ENCODE measurements around the gene KLHDC7A.
A peak's percentile ranks its signal among the peaks of the same experiment; 100 is the strongest.

Gene KLHDC7A

DNA sequence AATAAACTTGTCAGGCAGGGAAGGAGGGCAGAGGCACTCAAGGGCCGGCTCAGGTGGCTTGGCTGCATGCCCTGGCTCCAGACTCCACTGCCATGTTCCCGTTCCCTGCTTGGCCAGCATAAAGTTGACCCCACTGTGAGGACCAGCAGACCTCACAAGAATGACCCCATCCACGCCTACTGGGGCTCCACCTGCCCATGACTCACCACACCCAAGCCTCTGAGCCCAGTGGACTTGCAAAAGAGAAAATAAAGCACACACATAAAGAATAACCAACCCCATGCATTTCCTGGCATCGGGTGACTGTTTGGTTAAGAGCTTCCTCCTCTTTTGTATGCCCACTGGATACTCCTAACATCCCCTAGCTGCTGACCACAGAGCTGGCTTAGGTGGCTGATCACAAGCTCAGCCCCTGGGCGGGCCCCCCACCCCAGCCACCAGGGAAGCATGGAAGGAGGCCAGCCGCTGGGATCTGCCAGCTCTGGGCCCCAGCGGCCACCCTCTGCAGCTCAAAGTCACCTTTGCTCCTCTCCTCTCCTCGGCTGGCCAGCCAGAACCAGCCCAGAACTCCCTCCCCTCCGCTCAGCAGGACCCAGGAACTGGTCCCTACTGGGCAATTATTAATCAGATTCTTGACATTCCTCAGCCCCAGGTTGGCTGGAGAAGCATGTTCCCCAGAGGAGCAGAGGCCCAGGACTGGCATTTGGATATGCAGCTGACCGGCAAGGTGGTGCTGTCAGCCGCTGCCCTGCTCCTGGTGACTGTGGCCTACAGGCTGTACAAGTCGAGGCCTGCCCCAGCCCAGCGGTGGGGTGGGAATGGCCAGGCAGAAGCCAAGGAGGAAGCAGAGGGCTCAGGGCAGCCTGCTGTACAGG is at the start of gene KLHDC7A:
Gene KLHDC7A, plus strand, starts transcription at position 616 of the 875 bp plus-strand sequence. Its CDS starts 52 bp downstream, at position 668.
- TF ChIP-seq, protein P1, sequence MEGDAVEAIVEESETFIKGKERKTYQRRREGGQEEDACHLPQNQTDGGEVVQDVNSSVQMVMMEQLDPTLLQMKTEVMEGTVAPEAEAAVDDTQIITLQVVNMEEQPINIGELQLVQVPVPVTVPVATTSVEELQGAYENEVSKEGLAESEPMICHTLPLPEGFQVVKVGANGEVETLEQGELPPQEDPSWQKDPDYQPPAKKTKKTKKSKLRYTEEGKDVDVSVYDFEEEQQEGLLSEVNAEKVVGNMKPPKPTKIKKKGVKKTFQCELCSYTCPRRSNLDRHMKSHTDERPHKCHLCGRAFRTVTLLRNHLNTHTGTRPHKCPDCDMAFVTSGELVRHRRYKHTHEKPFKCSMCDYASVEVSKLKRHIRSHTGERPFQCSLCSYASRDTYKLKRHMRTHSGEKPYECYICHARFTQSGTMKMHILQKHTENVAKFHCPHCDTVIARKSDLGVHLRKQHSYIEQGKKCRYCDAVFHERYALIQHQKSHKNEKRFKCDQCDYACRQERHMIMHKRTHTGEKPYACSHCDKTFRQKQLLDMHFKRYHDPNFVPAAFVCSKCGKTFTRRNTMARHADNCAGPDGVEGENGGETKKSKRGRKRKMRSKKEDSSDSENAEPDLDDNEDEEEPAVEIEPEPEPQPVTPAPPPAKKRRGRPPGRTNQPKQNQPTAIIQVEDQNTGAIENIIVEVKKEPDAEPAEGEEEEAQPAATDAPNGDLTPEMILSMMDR (IDR thresholded peaks at IDR 0.05; ENCODE audit: unreplicated experiment in 3 of 3): no peak
- H3K27me3 Mint-ChIP-seq (ENCODE audit: low read depth): peaks cover 31% of the 10 kb centered on the region
- no peaks in the 10 kb centered on the region for H3K9me3 Mint-ChIP-seq
- H3K4me1 Mint-ChIP-seq: peaks cover 27% of the 10 kb centered on the region
- no peaks in the 10 kb centered on the region for H3K36me3 Mint-ChIP-seq (ENCODE audit: low read depth)
- peak within 1 kb of the TSS in 1 of 3 experiments; percentile 17 for H3K4me3 Mint-ChIP-seq
- peak within 1 kb of the TSS; percentile 96 to 98 (median 97) for H3K27ac Mint-ChIP-seq

DNA sequence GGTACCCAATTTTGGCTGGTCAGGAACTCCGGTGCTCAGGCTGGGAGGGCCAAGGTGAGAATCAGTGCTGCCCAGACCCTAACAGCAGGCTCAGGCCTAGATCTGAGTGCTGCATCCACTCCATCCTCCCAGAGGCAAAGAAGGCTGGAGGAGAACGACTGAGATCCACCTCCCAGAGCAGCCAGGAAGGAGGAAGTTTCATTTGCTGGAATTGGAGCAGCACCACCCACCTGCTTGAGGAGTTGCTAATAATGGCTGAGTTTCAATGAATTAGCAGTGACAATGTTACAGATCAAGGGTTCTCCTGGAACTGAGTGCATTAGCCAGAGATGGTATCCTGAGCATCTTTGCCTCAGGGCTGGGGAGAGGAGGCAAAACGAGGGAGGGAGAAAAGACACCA is 46.7 kb upstream of the KLHDC7A start:
- H3K4me3 Mint-ChIP-seq: no peak overlapping the region

DNA sequence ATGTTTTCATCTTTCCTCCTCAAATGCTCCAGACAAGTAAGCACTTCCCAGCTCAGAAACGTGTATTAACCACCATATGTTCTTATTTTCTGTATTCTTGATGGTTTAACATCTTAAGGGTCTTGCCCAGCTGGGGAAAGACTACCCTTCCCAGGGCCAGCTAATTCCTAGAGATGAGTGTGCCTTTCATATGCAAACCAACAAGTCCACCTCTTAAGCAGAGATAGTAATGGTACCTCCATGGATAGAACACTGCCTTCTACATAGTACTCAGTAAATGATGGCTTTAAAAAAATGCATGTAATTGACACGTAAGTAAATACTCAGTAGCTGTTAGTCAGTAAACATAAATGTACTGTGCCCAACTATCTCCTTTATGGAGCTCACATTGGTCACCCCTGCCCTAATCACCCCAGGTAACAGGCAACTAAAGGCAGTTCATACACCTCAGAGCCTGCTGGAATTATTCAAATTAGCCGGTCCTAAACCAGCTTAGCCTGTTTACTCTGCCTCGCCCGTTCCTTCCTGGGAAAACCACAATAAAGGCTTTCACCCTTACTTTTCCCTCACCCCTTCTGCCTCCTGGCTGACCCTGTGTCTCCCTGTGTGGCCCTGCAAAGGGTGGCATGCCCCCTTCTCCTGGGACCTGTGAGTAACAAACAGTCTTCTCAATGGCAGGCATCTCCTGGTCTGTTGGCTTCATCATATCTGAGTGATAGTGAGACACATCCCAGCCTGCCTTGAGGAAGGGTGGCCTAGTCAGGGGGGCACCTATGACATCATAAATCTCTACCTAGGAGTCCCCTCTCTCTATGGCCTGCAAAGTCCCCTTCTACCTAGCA is 40.1 kb upstream of the KLHDC7A start:
- Mint-ChIP-seq H3K4me3 (no peak overlapping the region), H3K27me3 (ENCODE audit: low read depth) (peaks cover 46% of the 10 kb centered on the region), H3K4me1 (no peaks in the 10 kb centered on the region), H3K9me3 (peaks cover 3% of the 10 kb centered on the region), H3K36me3 (ENCODE audit: low read depth) (no peaks in the 10 kb centered on the region), H3K27ac (no peak overlapping the region)
- TF ChIP-seq, protein P1 (IDR thresholded peaks at IDR 0.05; ENCODE audit: unreplicated experiment in 3 of 3): no peak

More for the DNA sequence above, 46.7 kb upstream of the KLHDC7A start:
- H3K27me3 Mint-ChIP-seq (ENCODE audit: low read depth): peaks cover 25% of the 10 kb centered on the region
- TF ChIP-seq, protein P1 (IDR thresholded peaks at IDR 0.05; ENCODE audit: unreplicated experiment in 3 of 3): no peak
- H3K36me3 Mint-ChIP-seq (ENCODE audit: low read depth): no peaks in the 10 kb centered on the region
- no peak overlapping the region for H3K27ac Mint-ChIP-seq
- no peaks in the 10 kb centered on the region for H3K4me1 Mint-ChIP-seq
- peaks cover 6% of the 10 kb centered on the region for H3K9me3 Mint-ChIP-seq

DNA sequence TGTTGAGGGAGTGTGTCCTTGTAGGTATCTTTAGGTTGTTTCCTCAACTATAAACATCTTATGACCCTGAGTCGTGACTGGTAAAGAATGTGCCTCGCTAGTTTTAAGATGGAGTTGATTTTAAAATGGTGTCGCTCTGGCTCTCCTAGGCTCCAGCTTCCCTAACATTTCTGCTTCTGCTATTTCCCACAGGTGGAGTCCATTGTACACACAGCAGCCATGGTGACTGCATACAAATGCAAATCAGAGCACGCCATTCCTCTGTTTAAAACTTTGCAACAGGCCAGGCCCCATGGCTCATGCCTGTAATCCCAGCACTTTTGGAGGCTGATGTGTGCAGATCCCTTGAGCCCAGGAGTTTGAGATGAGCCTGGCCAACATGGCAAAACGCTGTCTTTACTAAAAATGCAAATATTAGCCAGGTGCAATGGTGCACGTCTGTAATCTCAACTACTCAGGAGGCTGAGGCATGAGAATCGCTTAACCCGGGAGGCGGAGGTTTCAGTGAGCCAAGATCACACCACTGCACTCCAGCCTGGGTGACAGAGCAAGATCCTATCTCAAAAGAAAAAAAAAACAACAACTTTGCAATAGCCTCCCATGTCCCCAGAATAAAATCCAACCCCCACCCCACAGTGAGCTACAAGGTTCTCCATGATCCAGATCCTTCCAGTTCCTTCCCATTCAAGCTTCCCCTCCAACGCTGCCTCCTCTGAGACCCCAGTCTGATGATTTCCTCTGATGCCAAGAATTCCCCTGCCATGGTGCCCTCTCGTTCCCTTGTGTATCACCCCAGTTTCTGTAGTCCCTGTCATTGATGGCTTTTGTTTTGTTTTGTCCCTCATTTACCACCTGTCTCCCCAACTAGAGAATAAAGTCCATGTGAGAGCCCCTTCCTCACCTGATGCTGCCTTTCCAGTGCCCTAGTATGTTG is 36.9 kb upstream of the KLHDC7A start:
- TF ChIP-seq, protein P1 (IDR thresholded peaks at IDR 0.05; ENCODE audit: unreplicated experiment in 3 of 3): no peak
- no peak overlapping the region for H3K27ac Mint-ChIP-seq
- no peaks in the 10 kb centered on the region for H3K36me3 Mint-ChIP-seq (ENCODE audit: low read depth)
- H3K4me1 Mint-ChIP-seq: no peaks in the 10 kb centered on the region
- H3K9me3 Mint-ChIP-seq: peaks cover 4% of the 10 kb centered on the region
- H3K4me3 Mint-ChIP-seq: no peak overlapping the region
- peaks cover 44% of the 10 kb centered on the region for H3K27me3 Mint-ChIP-seq (ENCODE audit: low read depth)

DNA sequence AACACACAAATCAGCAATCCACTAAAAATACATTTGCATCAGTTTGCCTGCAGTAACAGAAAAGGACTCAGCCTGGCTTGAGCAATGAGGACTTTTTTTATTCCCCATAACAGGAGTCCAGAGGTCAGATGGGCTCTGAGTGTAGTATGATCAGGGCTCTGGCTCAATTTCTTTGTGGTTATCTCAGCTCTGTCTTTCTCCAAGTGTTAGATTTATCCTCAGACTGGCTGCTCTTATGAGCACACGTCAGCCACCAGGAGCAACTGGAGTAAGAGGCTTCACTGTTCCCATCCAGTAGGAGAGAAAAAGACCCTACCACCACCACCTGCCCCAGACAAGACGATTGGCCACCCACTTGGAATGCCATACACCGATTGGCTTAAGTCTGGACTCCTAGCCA is 36.2 kb upstream of the KLHDC7A start:
- Mint-ChIP-seq H3K4me3 (no peak overlapping the region), H3K27me3 (ENCODE audit: low read depth) (peaks cover 48% of the 10 kb centered on the region), H3K27ac (no peak overlapping the region), H3K36me3 (ENCODE audit: low read depth) (no peaks in the 10 kb centered on the region), H3K9me3 (peaks cover 4% of the 10 kb centered on the region), H3K4me1 (no peaks in the 10 kb centered on the region)
- TF ChIP-seq, protein P1 (IDR thresholded peaks at IDR 0.05; ENCODE audit: unreplicated experiment in 3 of 3): no peak
